RWPE2 (cell line): ENCODE measurements around the gene CLEC10A.
"Not testable (repeated sequence)": the region's sequence is repeated elsewhere in the genome, so short reads cannot be mapped to it uniquely, and the experiment has no call there.

Experiments
- ATAC-seq: fragments of 200-7000 bp; cut with Tn5 transposase; 3 replicates; pipeline ENCODE4 v1.9.1; 2021; ENCODE audit warnings: low read depth
- DNase-seq: peaks from one replicate; pipeline ENCODE4 v3.0.0-alpha.2; 2020; ENCODE audit warnings: low spot score
- H3K27ac ChIP-seq: fragments of 450-650 bp; 2 replicates; pipeline ENCODE4 v1.5.1; 2017; ENCODE audit warnings: mild to moderate bottlenecking; ENCODE audit not compliant: poor library complexity, severe bottlenecking
- H3K27me3 ChIP-seq: fragments of 250-450 bp; sonication (Bioruptor Pico); 2 replicates; pipeline ENCODE4 v1.5.1; 2021; ENCODE audit warnings: mild to moderate bottlenecking, moderate library complexity; ENCODE audit not compliant: insufficient read depth, poor library complexity, severe bottlenecking
- H3K36me3 ChIP-seq: fragments of 250-450 bp; sonication (Bioruptor Pico); 2 replicates; pipeline ENCODE4 v1.5.1; 2020; ENCODE audit warnings: low read depth, mild to moderate bottlenecking, moderate library complexity
- H3K4me1 ChIP-seq: fragments of 250-450 bp; sonication (Bioruptor Pico); 2 replicates; pipeline ENCODE4 v1.5.1; 2021; ENCODE audit warnings: mild to moderate bottlenecking, moderate library complexity; ENCODE audit not compliant: insufficient read depth, poor library complexity, severe bottlenecking
- H3K4me3 ChIP-seq: fragments of 250-450 bp; sonication (Bioruptor Pico); 2 replicates; pipeline ENCODE4 v1.5.1; 2021; ENCODE audit warnings: mild to moderate bottlenecking, moderate library complexity; ENCODE audit not compliant: severe bottlenecking
- H3K9me3 ChIP-seq: fragments of 250-450 bp; sonication (Bioruptor Pico); 2 replicates; pipeline ENCODE4 v1.5.1; 2021; ENCODE audit warnings: mild to moderate bottlenecking, moderate library complexity; ENCODE audit not compliant: severe bottlenecking
- TF ChIP-seq, protein P1 (sequence below): fragments of 450-650 bp; IDR thresholded peaks from one replicate; pipeline ENCODE4 v1.5.1; 2017; ENCODE audit warnings: mild to moderate bottlenecking, moderate library complexity; ENCODE audit not compliant: poor library complexity, severe bottlenecking

The CLEC10A gene

DNA sequence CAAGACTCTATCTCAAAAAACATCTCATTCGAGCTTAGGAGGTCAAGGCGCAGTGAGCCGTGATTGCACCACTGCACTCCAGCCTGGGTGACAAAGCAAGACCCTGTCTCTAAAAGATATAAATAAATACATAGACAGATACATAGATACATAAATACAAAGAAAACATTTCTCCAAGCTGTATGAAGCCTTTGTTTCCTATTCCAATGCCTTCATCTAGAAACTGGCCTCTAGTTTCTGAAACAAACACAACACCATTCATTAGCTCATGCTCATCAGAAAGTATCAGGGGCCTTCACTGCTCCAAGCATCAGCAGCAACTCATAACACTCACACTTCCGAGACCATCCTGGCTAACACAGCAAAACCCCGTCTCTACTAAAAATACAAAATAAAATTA lies 44.9 kb upstream of the CLEC10A start:
- Histone ChIP-seq H3K36me3 (no peaks in the 10 kb centered on the region), H3K27ac (no peak overlapping the region), H3K4me3 (no peak overlapping the region), H3K4me1 (no peaks in the 10 kb centered on the region), H3K27me3 (peaks cover 2% of the 10 kb centered on the region), H3K9me3 (no peaks in the 10 kb centered on the region)
- TF ChIP-seq, protein P1, sequence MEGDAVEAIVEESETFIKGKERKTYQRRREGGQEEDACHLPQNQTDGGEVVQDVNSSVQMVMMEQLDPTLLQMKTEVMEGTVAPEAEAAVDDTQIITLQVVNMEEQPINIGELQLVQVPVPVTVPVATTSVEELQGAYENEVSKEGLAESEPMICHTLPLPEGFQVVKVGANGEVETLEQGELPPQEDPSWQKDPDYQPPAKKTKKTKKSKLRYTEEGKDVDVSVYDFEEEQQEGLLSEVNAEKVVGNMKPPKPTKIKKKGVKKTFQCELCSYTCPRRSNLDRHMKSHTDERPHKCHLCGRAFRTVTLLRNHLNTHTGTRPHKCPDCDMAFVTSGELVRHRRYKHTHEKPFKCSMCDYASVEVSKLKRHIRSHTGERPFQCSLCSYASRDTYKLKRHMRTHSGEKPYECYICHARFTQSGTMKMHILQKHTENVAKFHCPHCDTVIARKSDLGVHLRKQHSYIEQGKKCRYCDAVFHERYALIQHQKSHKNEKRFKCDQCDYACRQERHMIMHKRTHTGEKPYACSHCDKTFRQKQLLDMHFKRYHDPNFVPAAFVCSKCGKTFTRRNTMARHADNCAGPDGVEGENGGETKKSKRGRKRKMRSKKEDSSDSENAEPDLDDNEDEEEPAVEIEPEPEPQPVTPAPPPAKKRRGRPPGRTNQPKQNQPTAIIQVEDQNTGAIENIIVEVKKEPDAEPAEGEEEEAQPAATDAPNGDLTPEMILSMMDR = no peak
- DNase-seq (no peak), ATAC-seq (no peak)

DNA sequence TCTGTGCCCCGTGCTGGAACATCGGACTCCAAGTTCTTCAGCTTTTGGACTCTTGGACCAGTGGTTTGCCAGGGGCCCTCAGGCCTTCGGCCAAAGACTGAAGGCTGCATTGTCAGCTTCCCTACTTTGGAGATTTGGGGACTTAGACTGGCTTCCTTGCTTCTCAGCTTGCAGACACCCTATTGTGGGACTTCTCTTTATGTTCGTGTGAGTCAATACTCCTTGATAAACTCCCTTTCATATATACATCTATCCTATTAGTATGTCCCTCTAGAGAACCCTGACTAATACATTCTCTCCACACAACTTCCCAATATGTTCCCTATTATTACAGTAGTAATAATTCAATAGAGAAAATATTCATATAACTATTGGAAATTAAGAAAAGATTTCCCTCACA lies 43.8 kb upstream of the CLEC10A start:
- TF ChIP-seq, protein P1 = no peak
- no peak for DNase-seq
- H3K27me3 ChIP-seq = peaks cover 4% of the 10 kb centered on the region
- ATAC-seq = no peak
- no peaks in the 10 kb centered on the region for H3K36me3 ChIP-seq
- H3K9me3 ChIP-seq = no peaks in the 10 kb centered on the region
- H3K27ac ChIP-seq = no peak overlapping the region
- H3K4me3 ChIP-seq = no peak overlapping the region
- no peaks in the 10 kb centered on the region for H3K4me1 ChIP-seq

DNA sequence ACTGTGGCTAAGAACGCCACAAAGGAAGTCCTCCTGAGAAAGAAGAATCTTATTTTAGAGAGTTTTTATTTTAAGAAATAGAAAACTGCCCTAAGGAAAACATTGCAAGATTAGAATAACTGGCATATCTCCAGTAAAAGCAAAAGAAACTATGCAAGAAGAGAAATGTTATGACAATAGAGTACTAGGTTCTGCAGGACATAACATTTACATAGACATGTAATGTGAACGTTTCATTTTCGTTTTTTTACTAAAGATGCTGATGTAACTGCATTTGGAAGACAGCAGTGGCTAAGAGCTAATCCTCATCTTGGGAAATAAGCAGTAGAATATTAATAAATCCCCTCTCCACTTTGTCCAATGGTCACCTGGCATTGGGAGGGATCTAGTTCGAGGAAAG lies 42.3 kb upstream of the CLEC10A start:
- Histone ChIP-seq H3K27me3 (peaks cover 4% of the 10 kb centered on the region), H3K27ac (no peak overlapping the region), H3K4me1 (no peaks in the 10 kb centered on the region), H3K9me3 (no peaks in the 10 kb centered on the region), H3K36me3 (no peaks in the 10 kb centered on the region), H3K4me3 (no peak overlapping the region)
- TF ChIP-seq, protein P1 = no peak
- no peak for DNase-seq
- no peak for ATAC-seq

DNA sequence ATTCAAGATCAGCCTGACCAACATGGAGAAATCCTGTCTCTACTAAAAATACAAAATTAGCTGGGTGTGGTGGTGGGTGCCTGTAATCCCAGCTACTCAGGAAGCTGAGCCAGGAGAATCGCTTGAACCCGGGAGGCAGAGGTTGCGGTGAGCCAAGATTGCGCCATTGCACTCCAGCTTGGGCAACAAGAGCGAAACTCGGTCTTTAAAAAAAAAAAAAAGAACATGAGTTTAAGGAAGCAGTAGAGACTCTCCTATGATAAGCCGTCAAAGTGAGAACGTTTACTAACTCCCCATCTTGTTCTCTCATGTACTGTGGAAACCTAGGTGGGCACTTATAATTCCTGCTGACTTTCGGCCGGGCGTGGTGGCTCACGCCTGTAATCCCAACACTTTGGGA lies 40.6 kb upstream of the CLEC10A start:
- H3K4me1 ChIP-seq, H3K27ac ChIP-seq, ATAC-seq, DNase-seq, H3K9me3 ChIP-seq, H3K27me3 ChIP-seq, H3K36me3 ChIP-seq, H3K4me3 ChIP-seq: not testable (repeated sequence)

DNA sequence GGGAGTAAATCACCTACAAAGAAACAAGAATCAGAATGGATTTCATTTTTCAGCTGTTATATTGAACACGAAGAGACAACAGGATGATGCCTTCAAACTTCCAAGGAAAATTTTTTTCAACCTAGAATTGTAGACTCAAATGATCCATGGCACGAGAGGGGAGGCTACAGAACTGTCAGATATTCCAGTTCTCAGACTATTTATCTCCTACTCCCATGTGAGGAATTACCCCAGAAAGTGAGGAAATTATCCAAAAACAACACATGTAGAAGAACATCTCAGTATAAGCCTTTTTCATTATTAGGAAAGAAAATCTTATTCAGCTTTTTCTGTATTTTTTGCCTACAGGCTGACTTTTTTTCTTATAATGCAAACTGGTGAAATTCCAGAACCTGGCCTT lies 40.1 kb upstream of the CLEC10A start:
- DNase-seq (no peak), ATAC-seq (no peak)
- Histone ChIP-seq H3K36me3 (no peaks in the 10 kb centered on the region), H3K4me3 (no peak overlapping the region), H3K27ac (no peak overlapping the region), H3K4me1 (no peaks in the 10 kb centered on the region), H3K27me3 (peaks cover 4% of the 10 kb centered on the region), H3K9me3 (no peaks in the 10 kb centered on the region)
- TF ChIP-seq, protein P1 = no peak

DNA sequence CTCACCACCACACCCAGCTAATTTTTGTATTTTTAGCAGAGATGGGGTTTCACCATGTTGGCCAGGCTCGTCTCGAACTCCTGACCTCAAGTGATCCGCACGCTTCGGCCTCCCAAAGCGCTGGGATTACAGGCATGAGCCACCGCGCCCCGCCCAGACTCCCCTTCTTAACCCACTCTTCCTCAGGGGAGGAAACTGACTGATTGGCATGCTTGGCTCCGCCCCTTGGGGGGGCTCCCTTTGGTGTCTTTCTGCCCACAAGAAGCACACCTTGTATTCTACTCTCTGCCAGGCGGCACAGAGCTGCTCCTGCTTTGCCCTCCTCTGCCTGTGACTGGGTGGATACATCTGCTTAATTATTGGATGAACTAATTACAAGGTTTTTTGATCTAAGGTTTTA lies 39.3 kb upstream of the CLEC10A start:
- Histone ChIP-seq H3K9me3 (no peaks in the 10 kb centered on the region), H3K4me3 (no peak overlapping the region), H3K4me1 (no peaks in the 10 kb centered on the region), H3K36me3 (no peaks in the 10 kb centered on the region), H3K27me3 (peaks cover 4% of the 10 kb centered on the region), H3K27ac (no peak overlapping the region)
- no peak for ATAC-seq
- TF ChIP-seq, protein P1 = no peak
- DNase-seq = no peak
